AG09309 (cell line): ENCODE measurements around the gene LACTB.
"Not testable (repeated sequence)": the region's sequence is repeated elsewhere in the genome, so short reads cannot be mapped to it uniquely, and the experiment has no call there.

Experiments used
- DNase-seq: peaks from one replicate; pipeline ENCODE4 v3.0.0-alpha.2; 2010; ENCODE audit warnings: low read depth
- H3K4me3 ChIP-seq: 2 replicates; pipeline ENCODE4 v1.5.1; 2011; ENCODE audit warnings: mild to moderate bottlenecking, low read depth, low read length, moderate library complexity; ENCODE audit not compliant: control insufficient read depth
- TF ChIP-seq, protein P1 (sequence below): IDR thresholded peaks from 2 replicates; pipeline ENCODE4 v1.5.1; 2011; ENCODE audit warnings: mild to moderate bottlenecking, low read depth, low read length, inconsistent platforms; ENCODE audit not compliant: insufficient read depth, control insufficient read depth; ENCODE audit errors: missing control alignments

LACTB gene

DNA sequence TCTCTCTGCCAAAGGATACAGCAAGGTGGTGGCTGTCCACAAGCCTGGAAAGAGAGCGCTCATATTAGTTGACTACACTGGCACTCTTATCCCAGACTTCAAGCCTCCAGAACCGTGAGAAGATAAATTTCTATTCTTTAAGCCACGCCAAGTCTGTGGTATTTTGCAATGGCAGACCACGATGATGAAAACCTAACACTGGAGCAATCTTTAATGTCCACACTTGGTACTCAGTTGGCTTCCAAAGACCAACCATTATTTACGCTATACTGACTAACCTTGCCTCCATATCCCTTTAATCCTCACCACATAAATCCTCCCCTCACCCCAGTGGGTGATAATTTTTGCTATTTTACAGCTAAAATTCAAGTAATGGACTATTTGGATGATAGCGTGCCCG lies 16.9 kb upstream of the LACTB start:
- TF ChIP-seq, protein P1, sequence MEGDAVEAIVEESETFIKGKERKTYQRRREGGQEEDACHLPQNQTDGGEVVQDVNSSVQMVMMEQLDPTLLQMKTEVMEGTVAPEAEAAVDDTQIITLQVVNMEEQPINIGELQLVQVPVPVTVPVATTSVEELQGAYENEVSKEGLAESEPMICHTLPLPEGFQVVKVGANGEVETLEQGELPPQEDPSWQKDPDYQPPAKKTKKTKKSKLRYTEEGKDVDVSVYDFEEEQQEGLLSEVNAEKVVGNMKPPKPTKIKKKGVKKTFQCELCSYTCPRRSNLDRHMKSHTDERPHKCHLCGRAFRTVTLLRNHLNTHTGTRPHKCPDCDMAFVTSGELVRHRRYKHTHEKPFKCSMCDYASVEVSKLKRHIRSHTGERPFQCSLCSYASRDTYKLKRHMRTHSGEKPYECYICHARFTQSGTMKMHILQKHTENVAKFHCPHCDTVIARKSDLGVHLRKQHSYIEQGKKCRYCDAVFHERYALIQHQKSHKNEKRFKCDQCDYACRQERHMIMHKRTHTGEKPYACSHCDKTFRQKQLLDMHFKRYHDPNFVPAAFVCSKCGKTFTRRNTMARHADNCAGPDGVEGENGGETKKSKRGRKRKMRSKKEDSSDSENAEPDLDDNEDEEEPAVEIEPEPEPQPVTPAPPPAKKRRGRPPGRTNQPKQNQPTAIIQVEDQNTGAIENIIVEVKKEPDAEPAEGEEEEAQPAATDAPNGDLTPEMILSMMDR = no peak
- no peak overlapping the region for H3K4me3 ChIP-seq
- DNase-seq = peak; percentile 55

DNA sequence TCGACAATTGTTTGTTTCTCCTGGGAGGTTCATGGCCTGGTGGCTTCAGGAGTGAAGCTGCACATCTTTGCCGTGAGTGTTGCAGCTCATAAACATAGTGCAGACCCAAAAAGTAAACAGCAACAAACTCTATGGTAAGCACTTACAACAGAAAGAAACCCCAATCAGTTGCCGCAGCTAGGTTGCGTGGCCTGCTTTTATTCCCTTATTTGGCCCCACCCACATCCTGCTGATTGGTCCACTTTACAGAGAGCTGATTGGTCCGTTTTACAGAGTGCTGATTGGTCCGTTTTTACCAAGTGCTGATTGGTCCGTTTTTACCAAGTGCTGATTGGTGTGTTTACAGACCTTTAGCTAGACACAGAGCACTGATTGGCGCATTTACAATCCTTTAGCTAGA lies 16.3 kb upstream of the LACTB start:
- DNase-seq, H3K4me3 ChIP-seq: not testable (repeated sequence)

DNA sequence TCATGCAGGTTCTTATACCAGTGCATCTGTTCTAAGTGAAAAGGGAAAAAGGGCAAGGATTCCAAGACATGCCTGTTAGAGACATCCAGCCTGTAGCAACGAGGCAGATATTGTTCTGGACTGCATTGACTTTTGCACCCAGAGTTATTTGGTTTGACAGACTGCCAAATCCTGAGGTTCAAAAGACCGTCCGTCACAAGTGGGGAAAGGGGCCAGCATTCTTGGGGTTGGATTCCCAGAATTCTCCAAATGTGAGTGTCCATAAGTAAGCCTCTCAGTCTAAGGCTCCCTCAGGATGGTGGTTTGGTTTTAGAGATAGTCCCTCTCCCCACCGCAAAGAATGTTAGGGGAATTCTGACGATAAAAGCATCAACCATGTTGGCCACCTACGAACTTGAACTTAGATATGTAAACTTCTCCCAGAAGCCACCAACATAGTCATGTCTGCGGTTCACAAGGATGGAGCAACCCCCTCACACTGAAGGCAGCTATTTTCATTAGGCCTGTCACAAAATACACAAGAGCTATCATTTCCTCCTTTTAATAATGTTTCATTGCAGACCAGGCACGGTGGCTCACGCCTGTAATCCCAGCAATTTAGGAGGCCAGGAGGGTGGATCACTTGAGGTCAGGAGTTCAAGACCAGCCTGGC lies 13.6 kb upstream of the LACTB start:
- DNase-seq = peak; percentile 100
- no peak overlapping the region for H3K4me3 ChIP-seq
- TF ChIP-seq, protein P1 = no peak

DNA sequence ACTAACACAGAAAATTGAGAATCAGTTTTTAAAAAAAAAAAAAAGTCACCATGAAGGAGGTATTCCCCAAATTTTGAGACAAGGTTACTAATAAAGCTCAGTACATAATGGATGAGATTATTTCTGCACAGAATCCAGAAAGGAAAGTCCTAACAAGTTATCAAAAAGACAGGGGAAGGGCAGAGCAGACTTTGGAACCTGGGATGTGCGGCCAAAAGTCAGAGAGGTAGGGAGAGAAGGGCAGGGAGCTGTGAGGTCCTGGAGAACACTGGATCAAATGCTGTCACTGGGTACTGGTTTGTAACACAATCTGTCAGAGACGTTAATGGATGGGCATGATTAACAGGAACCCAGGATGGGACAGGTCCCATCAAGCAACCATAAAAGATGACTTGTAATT lies 12.2 kb upstream of the LACTB start:
- H3K4me3 ChIP-seq = no peak overlapping the region
- TF ChIP-seq, protein P1 = no peak
- no peak for DNase-seq

DNA sequence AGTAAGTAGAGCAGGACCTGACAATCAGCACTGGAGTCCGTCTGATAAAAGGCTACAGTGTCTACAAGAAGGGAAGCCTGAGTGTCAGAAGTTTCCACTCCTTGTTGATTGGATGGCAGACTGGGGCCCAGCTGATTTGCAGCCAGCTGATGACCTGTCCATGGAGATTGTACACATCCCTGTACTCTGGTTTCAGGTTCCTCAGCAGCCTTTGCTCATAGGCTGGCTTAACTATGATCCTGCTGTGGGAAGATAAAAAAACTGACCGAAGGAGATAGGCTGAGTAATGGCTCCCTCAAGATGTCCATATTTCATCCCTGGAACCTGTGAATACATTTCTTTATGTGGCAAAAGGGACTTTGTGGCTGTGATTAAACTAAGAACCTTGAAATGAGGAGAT lies 11.7 kb upstream of the LACTB start:
- no peak for DNase-seq
- TF ChIP-seq, protein P1 = no peak
- H3K4me3 ChIP-seq = no peak overlapping the region

DNA sequence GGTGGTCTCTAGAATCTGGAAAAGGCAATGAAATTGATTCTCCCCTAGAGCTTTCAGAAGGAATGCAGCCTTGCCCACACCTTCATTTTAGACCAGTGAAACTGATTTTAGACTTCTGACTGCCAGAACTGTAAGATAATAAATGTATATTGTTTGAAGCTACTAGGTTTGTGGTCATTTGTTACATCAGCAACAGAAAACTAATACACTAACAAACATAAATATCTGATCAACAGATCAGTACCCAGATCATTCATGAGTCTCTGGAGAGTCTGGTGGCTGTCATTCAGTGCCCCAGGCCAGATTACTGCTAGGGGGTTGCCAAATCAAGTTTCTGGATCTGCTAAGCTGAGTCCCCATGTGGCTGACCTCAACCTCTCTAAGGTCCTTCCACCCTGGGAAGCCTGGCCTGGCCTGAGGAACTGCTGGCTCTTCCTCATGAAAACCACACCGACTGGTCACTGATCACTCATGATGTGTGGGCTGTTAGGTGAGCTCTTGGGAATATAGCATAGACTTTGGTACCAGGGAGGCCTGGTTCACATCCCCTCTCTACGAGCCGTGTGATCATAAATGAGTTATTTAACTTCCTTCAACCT lies 11.1 kb upstream of the LACTB start:
- TF ChIP-seq, protein P1 = no peak
- DNase-seq = no peak

DNA sequence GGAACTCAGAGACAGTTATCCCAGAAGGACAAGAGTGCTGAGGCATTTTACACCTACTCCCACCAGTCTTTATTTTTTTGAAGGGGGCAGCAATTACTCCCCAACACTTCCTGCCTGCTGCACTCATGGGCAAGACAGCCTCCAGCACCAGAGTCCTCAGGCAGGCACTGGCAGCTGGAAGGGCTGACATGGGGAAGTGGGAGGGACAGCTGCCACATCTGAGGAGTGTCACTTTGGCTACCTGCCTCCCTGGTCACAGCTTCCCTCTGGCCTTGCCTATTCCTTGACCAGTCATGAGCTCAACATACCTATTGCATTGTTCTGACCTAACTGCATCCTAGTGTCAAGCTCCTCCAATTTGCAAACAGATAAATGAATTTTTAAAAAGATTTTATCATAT lies 10.2 kb upstream of the LACTB start:
- TF ChIP-seq, protein P1 = no peak
- DNase-seq = no peak
- H3K4me3 ChIP-seq = no peak overlapping the region

More for the DNA sequence above, 11.1 kb upstream of the LACTB start:
- H3K4me3 ChIP-seq = no peak overlapping the region
